ENCODE data around the gene PDE10A.

- TF ChIP-seq CTCF (IDR thresholded peaks at IDR 0.05; ENCODE audit: insufficient read depth, low read length), result no peak
- no peak for TF ChIP-seq REST (IDR thresholded peaks at IDR 0.05; ENCODE audit: insufficient replicate concordance, low read depth)
- TF ChIP-seq POLR2AphosphoS5 (IDR thresholded peaks at IDR 0.05; ENCODE audit: low read depth), result no peak
- TF ChIP-seq GABPA (IDR thresholded peaks at IDR 0.05; ENCODE audit: low read depth), result no peak
- no peak for TF ChIP-seq SPI1 (IDR thresholded peaks at IDR 0.05; ENCODE audit: borderline replicate concordance, low read depth)
Observed at GRCh38 chr6:165515963-165516624, 146.9 kb downstream of the PDE10A start.

Data from HL-60 (cell line).